DND-41 (cell line): ENCODE results near the gene UROC1.

ENCODE experiments used
- EZH2 ChIP-seq: IDR thresholded peaks from 3 replicates; pipeline ENCODE4 v1.6.1; 2012; ENCODE audit warnings: borderline replicate concordance, low read depth, mild to moderate bottlenecking, moderate library complexity, low read length, inconsistent platforms; ENCODE audit not compliant: severe bottlenecking
- TF ChIP-seq, protein P1 (sequence below): IDR thresholded peaks from 2 replicates; pipeline ENCODE4 v1.5.1; 2012; ENCODE audit warnings: borderline replicate concordance, low read length, moderate library complexity, mild to moderate bottlenecking; ENCODE audit not compliant: poor library complexity, severe bottlenecking; ENCODE audit errors: extremely low read depth

DNA sequence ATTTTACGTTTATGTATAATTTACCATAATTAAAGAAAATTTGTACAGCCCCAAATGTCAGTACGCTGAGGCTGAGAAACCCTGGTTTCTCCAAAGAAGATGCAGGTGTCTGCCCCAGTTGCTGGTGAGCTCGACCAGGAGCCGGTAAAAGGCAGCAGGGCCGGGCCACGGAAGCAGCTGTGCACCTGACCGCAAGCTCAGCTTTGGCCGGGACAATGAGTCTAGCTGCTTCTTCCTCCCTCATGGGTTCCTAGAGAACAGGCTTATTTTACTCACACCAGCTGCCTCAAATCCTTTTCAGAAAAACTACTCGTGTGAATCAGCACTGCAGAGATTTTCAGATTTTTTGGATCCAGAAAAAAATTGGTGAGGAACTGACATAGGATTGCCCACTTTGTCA lies 23.8 kb downstream of the UROC1 start:
- TF ChIP-seq, protein P1, sequence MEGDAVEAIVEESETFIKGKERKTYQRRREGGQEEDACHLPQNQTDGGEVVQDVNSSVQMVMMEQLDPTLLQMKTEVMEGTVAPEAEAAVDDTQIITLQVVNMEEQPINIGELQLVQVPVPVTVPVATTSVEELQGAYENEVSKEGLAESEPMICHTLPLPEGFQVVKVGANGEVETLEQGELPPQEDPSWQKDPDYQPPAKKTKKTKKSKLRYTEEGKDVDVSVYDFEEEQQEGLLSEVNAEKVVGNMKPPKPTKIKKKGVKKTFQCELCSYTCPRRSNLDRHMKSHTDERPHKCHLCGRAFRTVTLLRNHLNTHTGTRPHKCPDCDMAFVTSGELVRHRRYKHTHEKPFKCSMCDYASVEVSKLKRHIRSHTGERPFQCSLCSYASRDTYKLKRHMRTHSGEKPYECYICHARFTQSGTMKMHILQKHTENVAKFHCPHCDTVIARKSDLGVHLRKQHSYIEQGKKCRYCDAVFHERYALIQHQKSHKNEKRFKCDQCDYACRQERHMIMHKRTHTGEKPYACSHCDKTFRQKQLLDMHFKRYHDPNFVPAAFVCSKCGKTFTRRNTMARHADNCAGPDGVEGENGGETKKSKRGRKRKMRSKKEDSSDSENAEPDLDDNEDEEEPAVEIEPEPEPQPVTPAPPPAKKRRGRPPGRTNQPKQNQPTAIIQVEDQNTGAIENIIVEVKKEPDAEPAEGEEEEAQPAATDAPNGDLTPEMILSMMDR, result no peak
- no peak for TF ChIP-seq EZH2
